Measurements from ENCODE around the gene ENO1.
"Not testable (repeated sequence)": the region's sequence is repeated elsewhere in the genome, so short reads cannot be mapped to it uniquely, and the experiment has no call there.

Gene ENO1

GRCh38 chr1:8896775-8897174 is 18.3 kb upstream of the ENO1 start:
- not testable (repeated sequence) for DNase-seq (ENCODE audit: low read depth)

- no peak for DNase-seq (ENCODE audit: low read depth)
Measured at GRCh38 chr1:8892026-8892425, 13.5 kb upstream of the ENO1 start.

- DNase-seq (ENCODE audit: low read depth): no peak
Measured at GRCh38 chr1:8891401-8891800, 12.9 kb upstream of the ENO1 start.

- DNase-seq (ENCODE audit: low read depth): peak; percentile 98
Measured at GRCh38 chr1:8889925-8890785, 11.7 kb upstream of the ENO1 start.

GRCh38 chr1:8889103-8889846 is 10.8 kb upstream of the ENO1 start:
- peak; percentile 69 for DNase-seq (ENCODE audit: low read depth)

GRCh38 chr1:8886589-8886988 is 8.1 kb upstream of the ENO1 start:
- no peak for DNase-seq (ENCODE audit: low read depth)

- not testable (repeated sequence) for DNase-seq (ENCODE audit: low read depth)
Measured at GRCh38 chr1:8886031-8886524, 7.6 kb upstream of the ENO1 start.

GRCh38 chr1:8884105-8884504 is 5.6 kb upstream of the ENO1 start:
- not testable (repeated sequence) for DNase-seq (ENCODE audit: low read depth)

- peak; percentile 48 for DNase-seq (ENCODE audit: low read depth)
Measured at GRCh38 chr1:8883491-8883890, 5.0 kb upstream of the ENO1 start.

GRCh38 chr1:8879922-8880676 is 1.6 kb upstream of the ENO1 start:
- peak; percentile 99 for DNase-seq (ENCODE audit: low read depth)

- no peak for DNase-seq (ENCODE audit: low read depth)
Measured at GRCh38 chr1:8879464-8879921, 1.0 kb upstream of the ENO1 start.

GRCh38 chr1:8878698-8879463 is 395 bp upstream of the ENO1 start:
- DNase-seq (ENCODE audit: low read depth): peak; percentile 98

- no peak for DNase-seq (ENCODE audit: low read depth)
Measured at GRCh38 chr1:8876087-8876486, 2.4 kb downstream of the ENO1 start.

- DNase-seq (ENCODE audit: low read depth): no peak
Measured at GRCh38 chr1:8875216-8875861, 3.1 kb downstream of the ENO1 start.

GRCh38 chr1:8874230-8875201 is 4.0 kb downstream of the ENO1 start:
- no peak for DNase-seq (ENCODE audit: low read depth)

GRCh38 chr1:8873506-8874229 is 4.8 kb downstream of the ENO1 start:
- DNase-seq (ENCODE audit: low read depth): peak; percentile 95

- no peak for DNase-seq (ENCODE audit: low read depth)
Measured at GRCh38 chr1:8873001-8873400, 5.5 kb downstream of the ENO1 start.

- DNase-seq (ENCODE audit: low read depth): no peak
Measured at GRCh38 chr1:8871965-8872399, 6.5 kb downstream of the ENO1 start.

- DNase-seq (ENCODE audit: low read depth): no peak
Measured at GRCh38 chr1:8871539-8871935, 6.9 kb downstream of the ENO1 start.

Data from fibroblast of gingiva (primary cell).